Spleen (tissue), 11 donors: ENCODE data around the gene TRIM8. TPM values are rescaled to one million over a fixed set of nuclear protein-coding genes. Genes with fewer than 3 reads are reported as not detected.

Experiments used
- DNase-seq: peaks from one replicate; pipeline ENCODE4 v3.0.0-alpha.2; 2020
- H3K27ac ChIP-seq, 8 donors: fragments of 200-600 bp; sonication (generic) in 7 of 8; 1 replicate in 4 of 8; 2 replicates in 4 of 8; pipeline versions ENCODE4 v1.5.0 to v1.8.0; 2016 to 2021; ENCODE audit warnings: inconsistent platforms in 4 of 8, mild to moderate bottlenecking in 4 of 8, moderate library complexity in 1 of 8
- H3K27me3 ChIP-seq, 7 donors: fragments of 200-600 bp; sonication (generic) in 6 of 7; replicated peaks in 1 of 7; 1 replicate in 4 of 7; 2 replicates in 3 of 7; pipeline versions ENCODE4 v1.5.0 to v1.8.0; 2016 to 2021; ENCODE audit warnings: inconsistent platforms in 3 of 7, mild to moderate bottlenecking in 1 of 7
- H3K36me3 ChIP-seq, 6 donors: fragments of 200-600 bp; sonication (generic) in 5 of 6; 1 replicate in 4 of 6; 2 replicates in 2 of 6; pipeline versions ENCODE4 v1.5.0 to v1.8.0; 2016 to 2021; ENCODE audit warnings: inconsistent platforms in 2 of 6
- H3K4me1 ChIP-seq, 6 donors: fragments of 200-600 bp; sonication (generic) in 5 of 6; 1 replicate in 3 of 6; 2 replicates in 3 of 6; pipeline versions ENCODE4 v1.5.0 to v1.8.0; 2016 to 2021; ENCODE audit warnings: inconsistent platforms in 3 of 6
- H3K4me3 ChIP-seq, 8 donors: fragments of 200-600 bp; sonication (generic) in 7 of 8; 1 replicate in 4 of 8; 2 replicates in 4 of 8; pipeline versions ENCODE4 v1.5.0 to v1.8.0; 2016 to 2021; ENCODE audit warnings: inconsistent platforms in 4 of 8, mild to moderate bottlenecking in 4 of 8, moderate library complexity in 2 of 8
- H3K9me3 ChIP-seq, 8 donors: fragments of 200-600 bp; sonication (generic) in 7 of 8; 1 replicate in 4 of 8; 2 replicates in 4 of 8; pipeline versions ENCODE4 v1.5.0 to v1.8.0; 2016 to 2021; ENCODE audit warnings: inconsistent platforms in 4 of 8
- POLR2A ChIP-seq, 3 donors: fragments of 450-650 bp; IDR thresholded peaks; one replicate each; pipeline ENCODE4 v1.5.1; 2017; ENCODE audit warnings: antibody characterized with exemption in 3 of 3, mild to moderate bottlenecking in 1 of 3
- POLR2AphosphoS5 ChIP-seq, 3 donors: sonication (generic); formaldehyde crosslinking; IDR thresholded peaks; one replicate each; pipeline ENCODE4 v1.5.1; 2017; ENCODE audit warnings: antibody characterized with exemption in 3 of 3
- WGBS, 5 donors: extraction: QIAGEN DNeasy Blood & Tissue Kit in 3 of 5; methylation state at CpG; one replicate each; pipeline versions ENCODE4 v1.1.5 to v1.1.7; 2013 to 2018; 5-methylcytosine and 5-hydroxymethylcytosine counted together
- intact Hi-C: fragments of 100-400 bp; cut with DNase I; formaldehyde crosslinking; loops from one replicate; pipeline ENCODE4 v1.15.0; 2023; ENCODE audit warnings: low total_unique reads
- polyA plus RNA-seq, 3 donors: library from polyadenylated mRNA; stranded (reverse); fragments of 200-250 nt; gene quantifications; one replicate each; pipeline ENCODE4 v1.2.1, GENCODE V29; 2013
- total RNA-seq, 7 donors: library from RNA; depleted of rRNA in 3 of 7; stranded (reverse); fragments of >200 nt in 3 of 7; fragmentation: NEBNext Ultra II Directional in 4 of 7; extraction: Animal tissue kit (Norgen Biotek cat#: 25700) in 4 of 7; gene quantifications; one replicate each; pipeline versions ENCODE4 v1.1.0 to v1.2.1, GENCODE V29; 2016 to 2021
- TF ChIP-seq, protein P1 (sequence below), 11 experiments: fragments of 200-600 bp in 7 of 11; fragments of 450-650 bp in 4 of 11; sonication (generic) in 4 of 11; IDR thresholded peaks in 8 of 11; conservative IDR thresholded peaks in 3 of 11; 1 replicate in 7 of 11; 2 replicates in 4 of 11; pipeline versions ENCODE4 v1.4.0 to v1.8.0; 2016 to 2021; ENCODE audit warnings: antibody characterized with exemption in 11 of 11, inconsistent platforms in 4 of 11, mild to moderate bottlenecking in 1 of 11
- donor health status: healthy with polysubstance abuse.
- donor health status: DM: no; HTN: no; CAD: no; lungs with moderate emphysema.
- donor health status: DM: no; HTN: no; CAD: no.
- donor health status: Bipolar disorder and iron deficiency.
- donor health status: healthy.
- donor health status: DM: no; HTN: no; CAD: no.
- donor health status: DM: yes; HTN: yes; CAD: no.

Gene TRIM8
- total and polyA plus RNA-seq, 10 donors: 23.5 to 116 (median 87.8) TPM

DNA sequence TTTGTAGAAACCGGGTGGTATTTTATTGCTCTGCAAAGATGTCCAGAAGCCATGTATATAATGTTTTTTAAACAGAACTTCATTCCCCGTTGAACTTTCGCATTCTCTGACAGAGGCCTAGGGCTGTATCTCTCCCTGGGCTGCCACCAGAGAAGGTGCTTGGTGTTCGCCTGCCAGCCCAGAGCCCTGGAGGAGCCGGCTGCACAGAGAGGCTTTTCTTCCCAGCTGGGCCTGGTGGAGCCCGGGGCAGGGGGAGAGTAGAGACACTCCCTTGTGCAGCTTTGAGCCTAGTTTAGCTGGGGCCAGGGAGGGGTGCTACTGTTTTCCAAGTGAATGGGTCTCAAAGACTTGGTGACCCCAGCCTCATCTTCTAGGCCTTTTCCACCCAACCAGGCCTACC lies 13.6 kb upstream of the TRIM8 start:
- no peaks in the 10 kb centered on the region for H3K27me3 ChIP-seq
- peaks cover 43 to 100% (median 73%) of the 10 kb centered on the region in 6 donors for H3K4me1 ChIP-seq
- peaks cover 0 to 53% (median 8%) of the 10 kb centered on the region in 6 donors for H3K36me3 ChIP-seq
- no peak overlapping the region for H3K4me3 ChIP-seq
- peak; percentile 44 for DNase-seq
- peak overlapping the region in 5 of 8 donors; percentile 18 to 88 (median 86) for H3K27ac ChIP-seq
- intact Hi-C loops: no loop called here
- no peaks in the 10 kb centered on the region for H3K9me3 ChIP-seq
- WGBS, 5 donors: 90 to 92% (median 91%) methylated on average over 6 of the region's 6 CpGs
- TF ChIP-seq POLR2A (IDR thresholded peaks at IDR 0.05): no peak
- TF ChIP-seq, protein P1, sequence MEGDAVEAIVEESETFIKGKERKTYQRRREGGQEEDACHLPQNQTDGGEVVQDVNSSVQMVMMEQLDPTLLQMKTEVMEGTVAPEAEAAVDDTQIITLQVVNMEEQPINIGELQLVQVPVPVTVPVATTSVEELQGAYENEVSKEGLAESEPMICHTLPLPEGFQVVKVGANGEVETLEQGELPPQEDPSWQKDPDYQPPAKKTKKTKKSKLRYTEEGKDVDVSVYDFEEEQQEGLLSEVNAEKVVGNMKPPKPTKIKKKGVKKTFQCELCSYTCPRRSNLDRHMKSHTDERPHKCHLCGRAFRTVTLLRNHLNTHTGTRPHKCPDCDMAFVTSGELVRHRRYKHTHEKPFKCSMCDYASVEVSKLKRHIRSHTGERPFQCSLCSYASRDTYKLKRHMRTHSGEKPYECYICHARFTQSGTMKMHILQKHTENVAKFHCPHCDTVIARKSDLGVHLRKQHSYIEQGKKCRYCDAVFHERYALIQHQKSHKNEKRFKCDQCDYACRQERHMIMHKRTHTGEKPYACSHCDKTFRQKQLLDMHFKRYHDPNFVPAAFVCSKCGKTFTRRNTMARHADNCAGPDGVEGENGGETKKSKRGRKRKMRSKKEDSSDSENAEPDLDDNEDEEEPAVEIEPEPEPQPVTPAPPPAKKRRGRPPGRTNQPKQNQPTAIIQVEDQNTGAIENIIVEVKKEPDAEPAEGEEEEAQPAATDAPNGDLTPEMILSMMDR (IDR thresholded peaks at IDR 0.05 in 8 of 11, conservative IDR thresholded peaks at IDR 0.05 in 3 of 11): no peak
- TF ChIP-seq POLR2AphosphoS5 (IDR thresholded peaks at IDR 0.05): no peak

DNA sequence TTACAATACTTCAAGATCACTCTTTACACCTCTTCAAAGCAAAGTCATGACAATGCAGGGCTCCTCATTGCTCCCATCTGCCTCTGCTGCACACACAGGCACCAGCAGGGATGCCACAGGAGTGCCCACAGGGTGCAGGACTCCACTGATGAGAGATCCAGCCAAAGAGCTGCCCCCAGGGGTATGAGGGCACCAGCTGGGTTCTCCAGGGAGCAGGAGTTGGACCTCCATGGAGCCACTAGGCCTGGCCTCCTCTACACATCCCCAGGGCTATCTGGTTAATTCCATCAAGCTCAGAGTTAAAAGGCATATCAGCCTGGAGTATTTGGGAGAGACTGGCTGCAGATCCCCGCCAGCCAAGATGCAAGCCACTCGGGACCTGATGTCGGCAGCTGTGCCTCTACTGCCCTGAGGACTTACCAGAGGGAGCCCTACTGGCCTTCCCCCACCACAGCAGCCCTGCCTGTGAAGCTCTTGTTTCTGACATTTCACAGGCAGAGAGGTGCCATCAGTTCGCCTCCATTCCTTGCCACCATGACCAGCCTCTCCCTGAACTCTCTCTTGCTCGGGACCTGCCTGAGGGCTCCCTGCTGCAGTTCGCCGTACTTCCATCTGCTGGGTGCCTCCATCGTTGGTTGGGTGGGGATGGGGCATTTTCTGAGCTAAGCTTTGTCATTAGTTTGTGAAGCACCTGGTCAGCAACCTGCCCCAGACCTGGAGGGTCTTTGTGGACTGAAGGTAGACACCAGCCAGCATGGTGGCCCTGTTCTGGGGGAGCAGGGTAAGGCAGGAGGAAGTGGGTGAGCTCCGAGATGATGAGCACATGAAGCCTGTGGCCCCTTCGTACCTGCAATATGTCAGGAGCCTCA lies 12.5 kb upstream of the TRIM8 start:
- intact Hi-C loops: no loop called here
- 81 to 87% (median 83%) methylated on average over 10 of the region's 10 CpGs for WGBS, 5 donors
- peaks cover 46 to 99% (median 73%) of the 10 kb centered on the region in 6 donors for H3K4me1 ChIP-seq
- DNase-seq: peak; percentile 49
- H3K27me3 ChIP-seq: no peaks in the 10 kb centered on the region
- peaks cover 0 to 52% (median 8%) of the 10 kb centered on the region in 6 donors for H3K36me3 ChIP-seq
- H3K4me3 ChIP-seq: no peak overlapping the region
- no peak for TF ChIP-seq POLR2AphosphoS5 (IDR thresholded peaks at IDR 0.05)
- no peak for TF ChIP-seq POLR2A (IDR thresholded peaks at IDR 0.05)
- TF ChIP-seq, protein P1 (IDR thresholded peaks at IDR 0.05 in 8 of 11, conservative IDR thresholded peaks at IDR 0.05 in 3 of 11): no peak
- H3K9me3 ChIP-seq: no peaks in the 10 kb centered on the region
- peak overlapping the region in 7 of 8 donors; percentile 77 to 88 (median 81) for H3K27ac ChIP-seq

DNA sequence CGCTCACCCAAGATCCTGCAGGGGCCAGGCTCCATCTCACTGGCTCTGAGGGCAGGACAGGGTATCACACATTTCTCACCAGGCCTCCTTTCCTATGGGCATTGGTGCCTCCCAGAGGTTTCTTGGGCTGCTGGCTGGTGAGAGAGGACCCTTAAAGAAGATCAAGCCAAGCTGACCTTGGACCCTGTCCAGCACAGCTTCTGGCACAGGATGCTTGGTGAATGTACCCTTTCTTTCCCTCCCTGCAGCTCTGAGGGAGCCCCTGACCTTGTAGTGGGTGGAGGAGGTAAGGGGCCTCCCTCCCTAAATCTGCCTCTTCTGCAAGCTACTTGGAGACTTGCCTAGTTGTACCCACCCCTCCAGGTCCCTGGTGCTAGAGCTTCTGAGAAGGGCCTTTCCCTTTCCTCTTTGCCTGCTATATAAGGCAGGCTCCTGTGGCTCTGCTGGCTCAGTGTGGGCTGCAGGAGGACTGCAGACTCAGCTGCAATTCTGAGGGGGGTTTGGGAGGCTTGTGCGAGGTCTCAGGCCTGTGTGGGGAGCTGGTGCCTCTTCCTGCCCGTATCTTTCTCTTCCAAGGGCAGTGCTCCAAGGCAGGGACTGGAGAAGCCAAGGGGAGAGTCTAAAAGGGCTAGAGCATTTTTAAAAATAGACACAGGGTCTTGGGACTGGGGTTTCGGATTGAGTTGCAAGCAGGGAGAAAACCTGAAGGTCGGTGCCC lies 11.7 kb upstream of the TRIM8 start:
- H3K4me1 ChIP-seq: peaks cover 41 to 91% (median 66%) of the 10 kb centered on the region in 6 donors
- peak; percentile 62 for DNase-seq
- no peak overlapping the region for H3K4me3 ChIP-seq

More for the DNA sequence above, 11.7 kb upstream of the TRIM8 start:
- intact Hi-C loops: no loop called here
- Histone ChIP-seq H3K27ac (peak overlapping the region; percentile 37 to 88 (median 80)), H3K27me3 (no peaks in the 10 kb centered on the region), H3K9me3 (no peaks in the 10 kb centered on the region), H3K36me3 (peaks cover 0 to 44% (median 8%) of the 10 kb centered on the region in 6 donors)
- no peak for TF ChIP-seq POLR2AphosphoS5 (IDR thresholded peaks at IDR 0.05)
- TF ChIP-seq, protein P1 (IDR thresholded peaks at IDR 0.05 in 8 of 11, conservative IDR thresholded peaks at IDR 0.05 in 3 of 11): no peak
- TF ChIP-seq POLR2A (IDR thresholded peaks at IDR 0.05): no peak
- WGBS, 5 donors: 29 to 34% (median 29%) methylated on average over 5 of the region's 5 CpGs
